Thyroid gland (tissue), 4 donors: Measurements from ENCODE around the gene DHX34. TPM values are rescaled to one million over a fixed set of nuclear protein-coding genes. Genes with fewer than 3 reads are reported as not detected.

Experiments
- DNase-seq, 2 donors: peaks; one replicate each; pipeline ENCODE4 v3.0.0-alpha.2; 2019
- H3K27ac ChIP-seq, 3 donors: fragments of 200-600 bp; sonication (generic); 1 replicate in 2 of 3; 2 replicates in 1 of 3; pipeline ENCODE4 v1.5.1; 2016 to 2019; ENCODE audit warnings: mild to moderate bottlenecking in 1 of 3, moderate library complexity in 1 of 3
- H3K27me3 ChIP-seq: fragments of 200-600 bp; sonication (generic); one replicate; pipeline ENCODE4 v1.5.1; 2019
- H3K36me3 ChIP-seq, 2 donors: fragments of 200-600 bp; sonication (generic); one replicate each; pipeline ENCODE4 v1.5.1; 2016 to 2019
- H3K4me1 ChIP-seq, 2 donors: fragments of 200-600 bp; sonication (generic); one replicate each; pipeline ENCODE4 v1.5.1; 2017 to 2019
- H3K4me3 ChIP-seq, 3 donors: fragments of 200-600 bp; sonication (generic); replicated peaks in 1 of 3; 1 replicate in 2 of 3; 2 replicates in 1 of 3; pipeline ENCODE4 v1.5.1; 2016; ENCODE audit warnings: mild to moderate bottlenecking in 1 of 3
- H3K9me3 ChIP-seq: fragments of 200-600 bp; sonication (generic); one replicate; pipeline ENCODE4 v1.5.1; 2017
- POLR2A ChIP-seq, 2 donors: fragments of 450-650 bp; IDR thresholded peaks; one replicate each; pipeline ENCODE4 v1.6.1; 2017; ENCODE audit warnings: antibody characterized with exemption in 2 of 2, mild to moderate bottlenecking in 2 of 2, moderate library complexity in 1 of 2
- WGBS, 2 donors: methylation state at CpG; one replicate each; pipeline ENCODE4 v1.1.5; 2017; 5-methylcytosine and 5-hydroxymethylcytosine counted together
- intact Hi-C: fragments of 100-400 bp; cut with DNase I; formaldehyde crosslinking; loops from one replicate; pipeline ENCODE4 v1.15.1; 2023
- total RNA-seq, 4 donors: library from RNA; depleted of rRNA; stranded (reverse); fragments of >200 nt; gene quantifications; one replicate each; pipeline ENCODE4 v1.2.3, GENCODE V29; 2016
- TF ChIP-seq, protein P1 (sequence below), 6 experiments: fragments of 200-600 bp in 3 of 6; fragments of 450-650 bp in 3 of 6; sonication (generic) in 3 of 6; IDR thresholded peaks; one replicate each; pipeline ENCODE4 v1.5.1; 2016 to 2019; ENCODE audit warnings: antibody characterized with exemption in 6 of 6, mild to moderate bottlenecking in 2 of 6, inconsistent platforms in 1 of 6, moderate library complexity in 1 of 6

Gene DHX34
- total RNA-seq, 4 donors from 2014 or later = 15.2 to 20.1 (median 17.3) TPM

- no peaks in the 10 kb centered on the region for H3K4me1 ChIP-seq
- WGBS, 2 donors = 3 to 5% methylated on average over 12 to 14 of the region's 70 CpGs
- H3K4me3 ChIP-seq = peak within 1 kb of the TSS in 1 of 3 donors; percentile 16
- peaks cover 14% of the 10 kb centered on the region for H3K27me3 ChIP-seq
- no peak within 1 kb of the TSS for H3K27ac ChIP-seq
- no peaks in the 10 kb centered on the region for H3K36me3 ChIP-seq
- H3K9me3 ChIP-seq = no peaks in the 10 kb centered on the region
- no peak for DNase-seq
- TF ChIP-seq, protein P1, sequence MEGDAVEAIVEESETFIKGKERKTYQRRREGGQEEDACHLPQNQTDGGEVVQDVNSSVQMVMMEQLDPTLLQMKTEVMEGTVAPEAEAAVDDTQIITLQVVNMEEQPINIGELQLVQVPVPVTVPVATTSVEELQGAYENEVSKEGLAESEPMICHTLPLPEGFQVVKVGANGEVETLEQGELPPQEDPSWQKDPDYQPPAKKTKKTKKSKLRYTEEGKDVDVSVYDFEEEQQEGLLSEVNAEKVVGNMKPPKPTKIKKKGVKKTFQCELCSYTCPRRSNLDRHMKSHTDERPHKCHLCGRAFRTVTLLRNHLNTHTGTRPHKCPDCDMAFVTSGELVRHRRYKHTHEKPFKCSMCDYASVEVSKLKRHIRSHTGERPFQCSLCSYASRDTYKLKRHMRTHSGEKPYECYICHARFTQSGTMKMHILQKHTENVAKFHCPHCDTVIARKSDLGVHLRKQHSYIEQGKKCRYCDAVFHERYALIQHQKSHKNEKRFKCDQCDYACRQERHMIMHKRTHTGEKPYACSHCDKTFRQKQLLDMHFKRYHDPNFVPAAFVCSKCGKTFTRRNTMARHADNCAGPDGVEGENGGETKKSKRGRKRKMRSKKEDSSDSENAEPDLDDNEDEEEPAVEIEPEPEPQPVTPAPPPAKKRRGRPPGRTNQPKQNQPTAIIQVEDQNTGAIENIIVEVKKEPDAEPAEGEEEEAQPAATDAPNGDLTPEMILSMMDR (IDR thresholded peaks at IDR 0.05) = no peak
- no peak for TF ChIP-seq POLR2A (IDR thresholded peaks at IDR 0.05)
- intact Hi-C loops = no loop called here
Measured at GRCh38 chr19:47419030-47419783, 70.1 kb downstream of the DHX34 start, which contains the start of gene MEIS3. Gene MEIS3, minus strand, starts transcription at chr19:47419527. Its CDS starts 446 bp downstream, at chr19:47419081.

GRCh38 chr19:47419789-47420188 is 70.7 kb downstream of the DHX34 start:
- H3K9me3 ChIP-seq = no peaks in the 10 kb centered on the region
- no peak overlapping the region for H3K4me3 ChIP-seq
- no peak for TF ChIP-seq POLR2A (IDR thresholded peaks at IDR 0.05)
- TF ChIP-seq, protein P1 (IDR thresholded peaks at IDR 0.05) = no peak
- DNase-seq = no peak
- no peak overlapping the region for H3K27ac ChIP-seq
- WGBS, 2 donors = 10 to 13% methylated on average over 16 to 18 of the region's 19 CpGs
- H3K36me3 ChIP-seq = no peaks in the 10 kb centered on the region
- H3K4me1 ChIP-seq = no peaks in the 10 kb centered on the region
- peaks cover 14% of the 10 kb centered on the region for H3K27me3 ChIP-seq
- intact Hi-C loops = no loop called here

DNA sequence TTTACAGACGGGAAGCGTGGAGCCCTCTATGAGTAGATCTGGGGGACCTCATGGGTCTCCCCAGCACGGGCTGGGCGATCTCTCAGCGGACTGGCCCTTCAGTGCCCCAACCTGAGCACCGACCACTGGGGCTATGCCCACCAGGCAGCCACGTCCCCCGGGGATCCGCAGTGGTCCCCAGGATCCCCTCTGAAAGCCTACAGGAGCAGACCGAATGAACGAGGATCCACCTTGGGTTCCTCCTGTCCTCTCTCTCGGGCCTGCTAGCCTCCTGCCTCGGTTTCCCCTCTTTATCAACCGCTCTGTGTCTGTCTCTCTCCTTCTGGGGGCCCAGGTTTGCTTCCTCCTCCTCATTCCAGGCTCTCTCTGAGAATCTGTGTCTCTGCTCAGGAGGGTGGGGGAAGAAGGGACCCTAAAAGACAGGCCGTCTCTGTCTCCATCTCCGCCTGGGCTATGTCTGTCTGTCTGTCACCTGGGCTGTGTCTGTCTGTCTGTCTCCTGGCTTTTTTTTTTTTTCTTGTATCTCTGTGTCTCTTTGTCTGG is 72.2 kb downstream of the DHX34 start:
- no peaks in the 10 kb centered on the region for H3K36me3 ChIP-seq
- TF ChIP-seq POLR2A (IDR thresholded peaks at IDR 0.05) = no peak
- TF ChIP-seq, protein P1 (IDR thresholded peaks at IDR 0.05) = no peak
- H3K4me1 ChIP-seq = no peaks in the 10 kb centered on the region
- intact Hi-C loops = no loop called here
- 12 to 16% methylated on average over 7 to 11 of the region's 16 CpGs for WGBS, 2 donors
- H3K27ac ChIP-seq = no peak overlapping the region
- no peaks in the 10 kb centered on the region for H3K9me3 ChIP-seq
- peaks cover 14% of the 10 kb centered on the region for H3K27me3 ChIP-seq
- H3K4me3 ChIP-seq = no peak overlapping the region
- no peak for DNase-seq

GRCh38 chr19:47421844-47422395 is 72.8 kb downstream of the DHX34 start:
- no peak overlapping the region for H3K4me3 ChIP-seq
- no peak overlapping the region for H3K27ac ChIP-seq
- intact Hi-C loops = no loop called here
- no peaks in the 10 kb centered on the region for H3K4me1 ChIP-seq
- no peaks in the 10 kb centered on the region for H3K9me3 ChIP-seq
- 1 to 4% methylated on average over 30 to 31 of the region's 31 CpGs for WGBS, 2 donors
- H3K36me3 ChIP-seq = no peaks in the 10 kb centered on the region
- DNase-seq = no peak
- TF ChIP-seq POLR2A (IDR thresholded peaks at IDR 0.05) = no peak
- TF ChIP-seq, protein P1 (IDR thresholded peaks at IDR 0.05) = no peak
- peaks cover 14% of the 10 kb centered on the region for H3K27me3 ChIP-seq
